ENCODE data around the gene SP6.

The SP6 gene

DNA sequence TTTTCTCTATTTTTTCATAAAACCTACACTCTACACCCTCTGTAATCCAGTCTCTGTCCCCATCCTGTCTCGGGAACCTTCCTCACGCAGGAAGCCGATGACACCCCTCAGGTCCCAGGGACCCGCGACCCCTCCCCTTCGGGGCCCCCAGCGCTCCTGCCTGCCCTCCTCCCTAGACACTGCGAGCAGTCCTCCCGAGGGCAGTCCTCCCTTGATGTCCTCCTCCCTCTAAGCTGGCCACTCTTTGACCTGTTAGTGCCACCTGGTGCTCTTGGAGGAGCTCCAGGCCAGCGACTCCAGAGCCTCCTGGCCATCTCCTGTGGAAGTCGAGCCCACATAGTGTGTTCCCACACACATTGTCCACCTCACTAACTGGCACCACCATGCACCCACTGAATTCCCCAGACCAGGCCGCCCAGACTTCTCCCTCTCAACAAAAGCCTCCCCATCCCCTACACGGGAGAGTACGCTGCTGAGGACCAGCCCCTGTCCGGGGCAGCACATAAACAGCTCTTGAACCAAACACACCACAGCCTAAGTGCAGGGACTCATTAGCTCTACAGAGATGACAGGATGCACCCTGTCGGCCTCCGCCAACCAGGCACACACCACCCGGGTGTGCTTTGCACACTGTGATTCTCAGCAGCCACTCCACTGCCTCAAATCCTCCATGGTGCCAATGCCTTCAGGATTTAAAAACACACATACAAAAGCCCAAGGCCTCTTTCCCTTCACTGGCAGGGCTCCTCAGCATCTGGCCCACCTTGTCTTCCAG lies 38.6 kb downstream of the SP6 start:
- no peak for DNase-seq (ENCODE audit: low read depth)

DNA sequence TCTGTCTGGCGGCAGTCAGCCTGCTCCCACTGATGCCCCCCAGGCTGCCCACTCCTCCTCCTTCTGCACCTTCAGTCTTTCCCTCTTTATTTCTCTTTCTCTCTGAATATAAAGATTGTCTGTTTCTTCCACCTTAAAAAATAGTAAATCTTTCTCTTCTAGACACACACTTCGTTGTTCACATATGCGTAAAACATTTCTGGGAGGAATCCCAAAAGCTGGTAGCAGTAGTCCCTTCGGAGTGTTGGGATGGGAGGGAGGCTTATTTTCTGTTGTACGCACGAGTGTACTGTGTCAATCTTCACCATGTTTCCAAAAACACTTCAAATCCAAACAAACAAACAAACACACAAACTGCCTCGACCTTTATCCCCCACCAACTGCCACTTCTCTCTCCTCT lies 39.3 kb downstream of the SP6 start:
- DNase-seq (ENCODE audit: low read depth): no peak

DNA sequence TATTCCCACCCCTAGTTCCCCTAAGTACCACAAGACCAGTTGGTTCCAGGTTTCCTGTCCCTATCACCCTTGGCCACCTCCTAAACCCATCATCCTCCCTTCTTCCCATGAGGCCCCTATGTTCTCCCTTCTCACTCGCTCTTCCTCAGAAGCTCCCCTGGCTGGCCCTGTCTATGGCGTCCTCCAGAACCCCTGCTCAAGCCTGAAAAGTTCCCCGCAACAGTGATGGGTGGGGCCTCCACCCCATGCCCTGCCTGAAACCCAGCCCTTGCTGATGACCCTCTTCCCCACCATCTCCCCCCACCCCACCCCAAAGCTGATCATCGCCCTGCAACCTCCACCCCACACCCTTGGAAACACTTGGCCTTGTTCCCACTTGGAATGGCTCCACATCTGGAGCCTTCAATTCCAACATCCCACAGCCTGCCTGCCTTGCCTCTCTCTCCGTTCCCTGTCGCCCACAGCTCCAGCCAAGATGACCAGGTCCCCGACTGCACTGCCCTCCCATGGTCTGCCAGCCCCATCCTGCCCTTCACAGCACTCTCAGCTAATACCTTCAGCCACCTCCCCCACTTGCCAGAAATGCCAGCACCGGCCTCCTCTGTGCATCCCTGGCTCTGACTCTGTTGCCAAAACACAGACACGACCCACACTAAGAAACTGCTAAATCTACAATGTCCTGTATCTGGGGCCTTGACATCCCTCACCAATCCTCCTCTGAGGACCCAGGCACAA lies 39.9 kb downstream of the SP6 start:
- no peak for DNase-seq (ENCODE audit: low read depth)

DNA sequence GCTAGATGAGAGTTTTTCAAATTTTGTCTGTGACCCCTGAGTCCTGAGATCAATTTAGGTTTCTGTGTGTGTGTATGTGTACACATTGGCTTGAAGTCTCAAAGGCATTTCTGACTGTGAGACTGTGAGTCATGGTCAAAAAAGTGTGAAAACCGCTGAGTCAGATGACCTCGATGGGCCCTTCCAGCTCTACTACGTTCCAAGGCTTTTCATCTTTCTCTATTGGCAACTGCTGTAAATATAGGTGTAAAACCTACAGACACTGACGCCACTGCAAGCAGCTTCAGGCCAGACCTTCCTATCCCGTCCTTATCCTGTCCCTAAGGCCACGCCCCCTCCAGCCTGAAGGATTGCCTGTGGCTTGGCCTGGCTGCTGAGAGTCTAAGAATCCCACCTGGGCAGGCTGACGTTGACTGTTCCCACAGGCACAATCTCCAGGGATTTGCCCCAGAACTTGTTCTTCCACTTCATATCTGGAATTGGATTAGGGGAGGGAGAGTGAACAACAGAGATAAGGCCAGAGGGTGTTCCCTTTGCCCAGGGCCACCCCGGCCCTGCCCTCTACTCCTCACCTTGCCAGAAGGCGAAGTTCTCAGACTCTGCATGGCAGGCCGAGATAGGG lies 40.7 kb downstream of the SP6 start:
- DNase-seq (ENCODE audit: low read depth): peak; percentile 76

DNA sequence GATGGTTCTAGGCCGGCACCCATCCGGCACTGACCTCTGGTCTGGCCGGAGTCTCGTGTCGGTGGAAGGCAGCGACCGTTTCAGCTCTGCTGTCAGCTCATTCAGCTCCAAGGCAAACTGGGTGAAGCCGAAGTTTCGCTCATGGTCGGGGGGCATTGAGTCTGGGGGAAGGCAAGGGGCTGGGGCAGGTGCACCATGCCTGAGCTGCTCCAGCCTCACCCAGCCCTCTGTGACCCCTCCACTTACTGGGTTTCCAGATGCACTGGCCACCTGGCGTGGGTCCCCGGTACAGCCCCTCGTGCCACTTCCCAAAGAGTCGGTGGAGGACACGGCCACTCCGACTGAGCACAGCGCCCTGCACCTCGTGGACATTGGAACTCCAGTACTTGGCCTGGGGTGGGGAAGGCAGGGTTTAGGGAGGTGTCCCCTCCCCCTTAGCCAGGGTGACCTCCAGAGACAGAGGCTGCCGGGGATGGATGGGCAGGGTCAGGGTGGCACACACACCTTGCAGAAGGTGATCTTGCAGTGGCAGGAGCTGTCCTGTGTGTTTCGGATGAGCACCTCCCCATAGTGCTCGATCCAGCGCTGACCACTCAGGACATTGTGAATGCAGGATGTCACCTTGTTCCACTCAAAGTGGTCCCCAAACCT lies 42.0 kb downstream of the SP6 start:
- DNase-seq (ENCODE audit: low read depth): no peak

DNA sequence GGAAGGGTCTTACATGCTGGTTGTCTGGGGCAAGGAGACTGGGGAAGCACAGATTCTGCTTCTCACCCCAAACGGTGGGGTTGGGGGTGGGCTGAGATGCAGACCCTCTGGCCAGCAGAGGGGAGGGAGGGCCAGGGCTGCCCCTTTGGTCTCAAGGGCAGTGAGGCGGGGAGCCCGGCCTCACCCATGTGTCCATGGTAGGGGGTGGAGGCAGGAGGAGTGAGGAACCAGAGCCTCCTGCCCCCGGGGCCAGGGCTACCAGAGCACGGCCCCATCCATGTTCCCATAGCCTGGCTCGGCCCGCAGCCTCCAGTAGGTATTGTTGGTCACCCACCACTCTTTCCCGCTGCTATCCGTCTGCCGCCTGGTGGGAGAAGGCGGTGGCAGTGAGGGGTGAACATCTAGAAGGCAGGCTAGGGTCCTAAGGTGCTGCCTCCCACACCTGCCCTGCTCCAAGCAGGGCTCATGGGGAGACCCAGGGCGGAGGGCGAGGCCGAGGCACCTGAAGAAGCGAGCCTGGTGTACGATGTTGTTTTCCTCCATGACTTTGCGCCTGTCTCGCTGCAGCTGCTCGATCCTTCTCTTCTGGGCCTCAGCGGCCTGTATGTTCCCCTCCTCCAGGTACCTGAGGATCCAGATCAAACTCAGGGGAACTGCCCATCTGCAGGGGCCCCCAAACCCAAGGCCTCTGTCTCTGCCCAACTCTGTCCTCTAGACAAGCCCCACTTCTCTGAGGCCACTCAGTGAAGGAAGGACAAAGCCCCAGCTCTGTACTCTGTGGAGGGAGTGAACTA lies 42.7 kb downstream of the SP6 start:
- DNase-seq (ENCODE audit: low read depth): no peak

DNA sequence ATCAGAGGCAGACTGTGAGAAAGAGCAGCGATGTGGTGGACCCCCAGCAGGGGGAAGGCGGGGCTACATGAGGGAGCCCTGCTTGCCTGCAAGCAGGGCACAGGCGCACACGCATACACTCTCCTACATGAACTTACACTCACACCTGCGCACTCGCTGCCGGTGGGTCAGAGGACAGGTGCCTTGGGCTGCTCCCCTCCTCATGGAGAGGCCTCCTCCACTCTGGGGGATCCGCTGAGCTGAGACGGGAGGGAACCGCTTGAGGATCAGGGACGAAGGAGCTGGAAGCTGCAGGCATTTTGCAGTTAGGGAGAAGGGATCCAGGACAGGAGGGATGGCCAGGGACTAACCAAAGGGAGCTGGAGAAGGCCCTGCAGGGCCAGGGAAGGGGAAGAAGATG lies 43.5 kb downstream of the SP6 start:
- DNase-seq (ENCODE audit: low read depth): no peak

DNA sequence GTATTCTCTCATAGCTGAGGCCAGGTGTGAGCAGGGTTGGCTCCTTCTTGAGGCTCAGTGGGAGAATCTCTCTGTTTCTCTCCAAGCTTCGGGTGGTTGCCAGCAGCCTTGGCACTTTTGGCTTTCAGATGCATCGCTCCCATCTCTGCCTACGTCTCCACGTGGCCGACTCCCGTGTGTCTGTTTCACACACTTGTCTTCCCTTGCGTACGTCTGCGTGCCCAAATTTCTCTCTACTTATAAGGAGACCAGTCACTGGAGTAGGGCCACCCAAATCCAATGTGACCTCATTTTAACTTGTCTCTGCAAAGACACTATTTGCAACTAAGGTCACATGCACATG lies 44.1 kb downstream of the SP6 start:
- DNase-seq (ENCODE audit: low read depth): no peak

DNA sequence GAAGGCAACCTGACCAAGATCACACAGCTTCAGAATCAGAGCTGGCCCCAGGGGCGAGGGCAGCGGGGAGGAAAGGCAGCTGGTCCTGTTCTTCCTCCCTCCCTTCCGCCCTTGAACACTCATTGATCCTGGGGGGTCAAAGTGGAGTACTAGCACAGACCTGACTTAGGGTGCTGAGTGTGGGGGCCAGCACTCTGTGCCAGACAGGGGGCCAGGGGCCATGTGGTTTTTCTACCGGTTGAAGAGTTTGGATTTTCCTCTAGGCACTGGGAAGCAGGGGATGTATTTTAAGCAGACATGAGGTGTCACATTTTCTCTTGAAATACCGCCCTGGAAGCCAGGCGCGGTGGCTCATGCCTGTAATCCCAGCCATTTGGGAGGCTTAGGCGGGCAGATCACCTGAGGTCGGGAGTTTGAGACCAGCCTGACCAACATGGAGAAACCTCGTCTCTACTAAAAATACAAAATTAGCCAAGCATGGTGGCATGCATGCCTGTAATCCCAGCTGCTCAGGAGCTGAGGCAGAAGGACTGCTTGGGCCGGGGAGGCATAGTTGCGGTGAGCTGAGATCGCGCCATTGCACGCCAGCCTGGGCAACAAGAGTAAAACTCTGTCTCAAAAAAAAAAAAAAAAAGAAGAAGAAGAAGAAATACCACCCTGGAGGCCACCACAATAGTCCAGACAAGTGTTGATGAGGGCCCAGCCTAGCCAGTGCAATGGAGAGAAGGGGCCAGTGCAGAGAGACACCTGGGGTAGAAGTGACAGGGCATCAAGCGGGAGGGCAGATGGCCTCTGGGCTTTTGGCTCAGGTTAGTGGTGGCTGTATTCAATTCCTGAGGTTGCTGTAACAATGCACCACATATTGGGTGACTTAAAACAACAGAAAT lies 44.7 kb downstream of the SP6 start:
- no peak for DNase-seq (ENCODE audit: low read depth)

DNA sequence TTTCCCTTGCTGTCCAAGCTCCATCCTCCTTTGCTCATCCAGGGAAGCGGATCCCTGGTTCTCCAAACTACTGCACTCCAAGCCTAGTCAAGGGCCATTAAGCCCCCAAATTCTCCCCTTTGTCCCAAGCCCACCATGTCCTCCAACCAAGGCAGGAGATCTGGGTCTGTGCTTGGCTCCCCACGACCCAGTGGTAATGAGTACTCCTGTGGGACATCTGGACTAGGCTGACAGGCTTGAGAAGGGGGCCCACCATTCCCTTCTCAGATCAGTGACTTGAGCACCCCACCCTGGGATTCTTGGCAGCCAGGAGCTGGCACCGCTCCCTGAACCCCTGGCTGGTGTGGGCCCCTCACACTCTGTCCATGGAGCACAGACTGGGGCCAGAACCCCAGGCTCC lies 46.5 kb downstream of the SP6 start:
- DNase-seq (ENCODE audit: low read depth): no peak

DNA sequence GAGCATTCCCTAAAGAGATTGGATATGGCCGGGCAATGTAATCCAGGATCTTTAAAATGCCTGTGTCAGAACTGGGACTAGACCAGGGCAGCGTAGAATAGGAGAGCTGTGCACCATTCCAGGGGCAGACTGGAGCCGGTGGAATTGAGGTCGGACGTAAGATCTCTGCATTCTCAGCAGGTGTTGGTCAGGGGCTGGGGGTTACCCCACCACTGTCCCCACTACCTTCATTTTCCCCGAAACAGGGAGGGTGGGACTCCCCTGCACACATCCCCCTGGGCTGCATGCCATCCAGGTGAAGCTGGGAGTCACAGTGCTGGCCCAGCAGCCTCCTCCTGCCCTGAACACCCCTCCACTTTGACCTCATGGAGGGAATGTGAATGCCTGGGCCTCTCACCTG lies 47.2 kb downstream of the SP6 start:
- no peak for DNase-seq (ENCODE audit: low read depth)

DNA sequence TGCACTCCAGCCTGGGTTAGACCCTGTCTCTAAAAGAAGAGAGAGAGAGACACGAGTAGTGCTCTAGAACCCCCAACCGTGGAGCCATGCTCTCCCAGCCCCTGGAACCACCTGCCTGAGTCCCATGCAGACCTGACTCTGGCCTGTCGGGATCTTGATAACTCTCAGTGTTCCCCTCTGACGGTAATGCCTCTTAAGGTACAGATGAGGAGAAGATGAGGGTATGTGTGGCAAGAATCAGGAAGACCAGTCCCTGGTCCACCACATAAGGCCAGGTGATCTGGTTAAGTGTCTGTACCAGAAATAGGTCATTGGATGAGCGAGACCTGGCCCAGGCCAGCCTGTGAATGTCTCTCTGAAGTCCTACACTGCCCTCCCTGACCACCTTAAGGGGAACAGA lies 47.8 kb downstream of the SP6 start:
- no peak for DNase-seq (ENCODE audit: low read depth)

DNA sequence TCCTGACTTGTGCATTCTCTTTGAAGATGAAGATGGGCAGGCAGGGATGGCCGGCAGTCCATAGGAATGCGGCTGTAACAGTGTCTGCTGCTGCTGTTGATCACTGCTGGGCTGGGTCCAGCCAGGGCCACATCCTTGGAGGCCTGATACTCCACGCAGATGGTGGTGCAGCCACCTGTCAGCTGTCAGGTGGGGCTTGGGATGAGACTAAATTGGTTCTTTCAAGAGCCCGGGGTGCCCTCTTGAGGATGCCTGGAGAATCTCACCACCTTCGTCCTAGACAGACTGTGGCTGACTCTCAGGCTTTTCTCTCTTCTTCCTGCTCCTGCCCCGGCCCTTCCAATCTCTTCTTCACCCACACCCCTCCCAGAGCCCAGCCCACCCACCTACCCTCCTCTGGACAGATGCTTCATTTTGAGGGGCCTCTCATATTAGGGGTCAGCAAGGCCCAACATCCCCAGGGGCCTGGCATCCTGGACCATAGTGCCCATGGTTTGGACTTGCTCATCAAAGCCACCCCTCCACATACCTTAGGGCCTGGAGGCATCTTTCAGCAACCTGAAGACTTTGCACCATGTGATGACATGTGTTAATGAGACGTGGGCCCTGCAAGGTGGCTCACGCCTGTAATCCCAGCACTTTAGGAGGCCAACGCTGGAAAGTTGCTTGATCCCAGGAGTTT lies 48.5 kb downstream of the SP6 start:
- DNase-seq (ENCODE audit: low read depth): no peak

DNA sequence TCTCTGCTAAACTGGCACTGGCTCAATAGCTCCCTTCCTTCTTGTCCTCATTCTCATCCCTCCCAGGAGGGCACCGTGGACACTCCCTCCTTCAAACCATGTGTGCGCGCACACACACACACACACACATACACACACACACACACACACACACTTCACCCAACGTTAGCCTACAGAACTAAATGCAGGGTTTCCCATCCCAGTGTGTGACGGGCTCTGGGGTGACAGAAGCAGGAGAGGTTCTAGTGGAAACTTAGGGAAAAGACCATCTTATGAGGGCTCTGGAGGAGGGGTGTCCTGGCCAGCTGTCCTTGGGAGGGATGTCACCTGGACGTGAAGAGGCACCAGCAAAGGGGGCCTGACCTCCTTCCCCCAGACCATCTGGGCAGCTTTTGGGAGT lies 49.1 kb downstream of the SP6 start:
- no peak for DNase-seq (ENCODE audit: low read depth)

DNA sequence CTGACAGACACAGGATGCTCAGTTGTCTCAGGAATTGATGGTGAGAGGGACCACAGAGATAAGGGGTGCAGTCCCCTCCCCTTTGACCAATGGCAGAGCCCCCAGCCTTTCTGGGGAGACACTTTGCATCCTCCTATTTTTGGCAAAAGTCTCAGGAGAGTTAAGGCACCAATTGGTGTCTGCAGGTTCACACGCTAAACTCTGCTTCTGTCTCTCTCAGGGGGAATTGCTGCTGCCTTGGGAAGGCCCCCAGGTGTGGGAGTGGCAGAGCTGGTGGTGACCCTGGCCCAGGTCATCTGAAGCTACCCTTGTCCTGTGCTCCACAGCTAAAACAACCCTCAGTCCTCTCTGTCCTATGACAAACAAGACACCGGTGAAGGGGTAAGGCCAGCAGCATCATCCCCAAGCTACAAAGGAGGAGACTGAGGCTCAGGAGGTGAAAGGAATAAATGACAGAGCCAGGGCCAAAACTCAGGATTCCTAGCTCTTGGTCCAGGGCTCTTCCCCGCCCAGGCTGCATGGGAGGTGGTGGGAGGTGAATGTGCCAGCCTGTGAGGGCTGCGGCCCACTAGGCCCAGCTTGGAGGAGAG lies 49.7 kb downstream of the SP6 start:
- no peak for DNase-seq (ENCODE audit: low read depth)

DNA sequence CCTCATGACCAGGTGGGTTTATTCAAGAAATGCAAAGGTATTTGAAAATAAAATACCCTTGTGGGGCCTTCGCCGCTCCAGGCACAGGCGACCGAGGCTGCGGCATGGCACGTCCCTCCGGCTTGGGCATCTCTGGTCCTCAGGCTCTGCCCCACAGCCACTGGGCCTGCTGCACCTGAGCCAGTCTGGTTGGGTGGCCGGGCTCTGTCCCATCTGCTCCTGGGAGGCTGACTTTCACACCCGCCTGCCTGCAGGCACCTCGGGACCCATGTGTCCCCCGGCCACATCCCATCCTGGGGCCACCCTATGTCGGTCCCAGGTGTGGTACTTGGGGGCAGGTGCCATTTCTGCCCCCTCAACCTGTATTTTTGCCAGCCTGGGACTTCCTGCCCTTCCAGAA lies 50.3 kb downstream of the SP6 start:
- no peak for DNase-seq (ENCODE audit: low read depth)

DNA sequence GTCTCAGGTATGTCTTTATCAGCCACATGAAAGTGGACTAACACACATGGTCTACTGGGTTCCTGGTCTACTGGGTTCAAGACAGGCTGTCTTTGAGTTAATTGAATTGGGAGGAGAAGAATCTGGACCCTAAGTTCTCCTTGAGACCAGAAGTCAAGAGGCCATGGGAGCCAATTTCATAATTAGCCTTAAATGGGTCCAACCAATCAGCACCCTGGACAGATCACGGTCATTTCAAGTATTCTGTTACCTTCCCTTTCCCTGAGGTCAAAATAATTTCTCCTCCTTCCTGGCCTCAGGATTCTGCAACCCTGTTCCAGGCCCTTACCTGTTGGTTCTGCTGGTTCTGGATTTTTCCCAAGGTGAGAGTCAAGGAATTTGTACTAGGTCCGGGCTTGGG lies 53.2 kb downstream of the SP6 start:
- DNase-seq (ENCODE audit: low read depth): no peak
